Astrocyte of the spinal cord (primary cell): ENCODE data around the gene TRPM3.

Experiments
- DNase-seq: peaks from one replicate; pipeline ENCODE4 v3.0.0; 2011; ENCODE audit warnings: low read depth, low spot score
- H3K4me3 ChIP-seq: 2 replicates; pipeline ENCODE4 v1.5.1; 2011; ENCODE audit warnings: low read depth, mild to moderate bottlenecking, low read length, moderate library complexity
- in situ Hi-C: cut with HindIII; loops from 2 replicates; pipeline ENCODE4 v1.10.0; 2017; ENCODE audit warnings: low sequenced_read_pairs
- TF ChIP-seq, protein P1 (sequence below): IDR thresholded peaks from 2 replicates; pipeline ENCODE4 v1.5.1; 2012; ENCODE audit warnings: low read depth, mild to moderate bottlenecking, low read length, inconsistent platforms

TRPM3 gene

DNA sequence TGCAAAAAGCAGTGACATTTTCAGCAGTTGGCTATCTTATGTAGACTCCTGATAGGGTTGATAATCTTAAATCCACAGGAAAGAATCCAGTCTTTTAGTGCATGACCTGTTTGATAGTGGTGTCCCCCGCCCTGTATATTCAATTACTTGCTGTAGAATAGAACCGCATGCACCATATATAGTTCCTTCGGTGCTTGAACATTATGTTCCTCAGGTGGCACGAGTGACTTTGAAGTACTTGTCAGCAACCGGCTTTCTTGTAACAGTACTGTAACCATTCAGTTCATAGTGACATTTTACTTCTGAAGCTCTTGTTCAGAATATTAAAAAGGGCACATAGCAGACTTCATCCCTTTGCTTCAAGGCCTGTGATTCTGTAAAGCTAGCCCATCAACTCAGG, 543.8 kb downstream of the TRPM3 start:
- in situ Hi-C loops, result no loop called here
- no peak overlapping the region for H3K4me3 ChIP-seq
- DNase-seq, result no peak
- TF ChIP-seq, protein P1, sequence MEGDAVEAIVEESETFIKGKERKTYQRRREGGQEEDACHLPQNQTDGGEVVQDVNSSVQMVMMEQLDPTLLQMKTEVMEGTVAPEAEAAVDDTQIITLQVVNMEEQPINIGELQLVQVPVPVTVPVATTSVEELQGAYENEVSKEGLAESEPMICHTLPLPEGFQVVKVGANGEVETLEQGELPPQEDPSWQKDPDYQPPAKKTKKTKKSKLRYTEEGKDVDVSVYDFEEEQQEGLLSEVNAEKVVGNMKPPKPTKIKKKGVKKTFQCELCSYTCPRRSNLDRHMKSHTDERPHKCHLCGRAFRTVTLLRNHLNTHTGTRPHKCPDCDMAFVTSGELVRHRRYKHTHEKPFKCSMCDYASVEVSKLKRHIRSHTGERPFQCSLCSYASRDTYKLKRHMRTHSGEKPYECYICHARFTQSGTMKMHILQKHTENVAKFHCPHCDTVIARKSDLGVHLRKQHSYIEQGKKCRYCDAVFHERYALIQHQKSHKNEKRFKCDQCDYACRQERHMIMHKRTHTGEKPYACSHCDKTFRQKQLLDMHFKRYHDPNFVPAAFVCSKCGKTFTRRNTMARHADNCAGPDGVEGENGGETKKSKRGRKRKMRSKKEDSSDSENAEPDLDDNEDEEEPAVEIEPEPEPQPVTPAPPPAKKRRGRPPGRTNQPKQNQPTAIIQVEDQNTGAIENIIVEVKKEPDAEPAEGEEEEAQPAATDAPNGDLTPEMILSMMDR, result no peak

DNA sequence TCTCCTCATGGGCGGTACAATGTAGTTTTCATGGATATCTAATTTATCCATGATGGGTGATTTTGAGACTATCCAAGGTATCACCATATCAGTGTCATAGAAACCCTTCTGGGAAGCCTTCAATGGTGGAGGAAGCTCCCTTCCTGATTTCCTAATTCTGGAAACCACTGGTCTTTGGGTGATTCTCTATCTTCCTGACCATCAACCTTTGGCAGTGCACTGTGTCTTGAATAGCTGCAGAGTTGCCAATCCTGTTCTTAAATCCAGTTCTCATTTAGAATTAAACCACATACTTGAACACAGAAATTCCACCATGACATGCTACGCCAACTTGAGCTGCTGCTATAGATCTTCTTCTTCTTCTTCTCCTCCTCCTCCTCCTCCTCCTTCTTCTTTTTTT, 545.3 kb downstream of the TRPM3 start:
- TF ChIP-seq, protein P1, result no peak
- in situ Hi-C loops, result no loop called here
- no peak overlapping the region for H3K4me3 ChIP-seq
- DNase-seq, result no peak

DNA sequence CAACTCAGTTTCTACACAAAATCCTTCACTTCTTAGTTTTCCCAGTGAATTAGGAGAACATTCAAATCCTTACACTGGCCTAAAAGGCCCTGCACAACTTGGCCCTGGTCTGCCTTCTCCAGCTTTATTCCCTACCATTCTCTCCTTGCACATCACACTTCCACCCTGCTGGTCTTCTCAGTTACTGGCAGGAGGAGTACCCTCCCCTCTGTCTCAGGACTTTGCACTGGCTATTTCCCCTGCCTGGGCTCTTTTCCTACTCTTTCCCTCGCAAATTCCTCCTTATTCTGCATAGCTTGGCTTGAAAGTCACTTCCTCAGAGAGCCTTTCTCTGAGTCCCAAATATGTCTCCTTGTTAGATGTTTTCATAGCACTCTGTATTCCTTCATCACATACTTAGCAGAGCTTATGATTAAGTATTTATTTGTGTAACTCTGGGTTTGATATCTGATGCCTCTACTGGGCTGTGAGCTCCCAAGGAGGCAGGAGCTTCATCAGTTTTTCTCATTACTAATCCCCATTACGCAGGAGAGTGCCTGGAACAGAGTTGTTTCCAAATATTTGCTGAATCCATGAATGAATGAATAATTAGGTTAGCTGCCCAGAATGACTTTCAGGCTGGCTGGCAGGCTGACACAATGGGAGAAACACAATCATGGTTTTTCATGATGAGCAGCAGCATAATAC, 547.1 kb downstream of the TRPM3 start:
- H3K4me3 ChIP-seq, result no peak overlapping the region
- in situ Hi-C loops, result no loop called here
- peak; percentile 79 for DNase-seq
- TF ChIP-seq, protein P1, result no peak

DNA sequence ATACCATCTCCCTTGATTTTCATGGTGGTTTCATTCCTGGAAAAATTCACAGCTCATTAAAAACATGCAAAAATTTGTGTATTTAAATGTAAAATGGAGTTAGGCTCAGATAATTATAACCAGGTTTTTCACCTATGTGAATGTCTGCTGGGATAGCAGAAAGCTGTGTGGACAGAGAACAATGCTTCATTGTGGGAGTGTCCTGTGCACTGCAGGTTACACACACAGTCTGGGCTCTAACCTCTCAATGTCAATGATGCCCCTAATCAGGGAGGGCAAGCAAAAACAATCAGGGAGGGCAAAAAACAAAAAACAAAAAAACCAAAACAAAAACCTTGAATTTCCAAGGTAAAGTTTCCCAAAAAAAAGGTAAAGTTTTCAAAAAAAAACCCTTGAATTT, 548.1 kb downstream of the TRPM3 start:
- no peak overlapping the region for H3K4me3 ChIP-seq
- TF ChIP-seq, protein P1, result no peak
- in situ Hi-C loops, result no loop called here
- no peak for DNase-seq

DNA sequence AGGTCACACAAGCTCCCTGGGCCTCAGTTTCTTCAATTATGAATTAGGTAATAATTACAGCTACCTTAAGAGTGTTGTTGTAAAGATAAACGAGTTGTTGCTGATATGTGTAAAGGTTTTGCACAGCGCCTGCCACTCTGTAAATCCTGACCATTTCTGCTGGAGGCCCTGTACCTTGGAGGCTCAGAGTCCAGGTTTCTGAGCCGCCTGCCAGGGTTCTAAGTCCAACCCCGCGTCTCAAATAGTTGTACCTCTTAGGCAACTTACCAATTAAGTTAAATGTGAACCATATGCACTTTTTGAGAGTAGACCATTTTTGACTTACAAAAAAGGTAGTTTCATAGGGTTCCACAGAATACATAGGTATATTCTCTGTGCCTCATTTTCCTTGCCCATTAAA, 550.2 kb downstream of the TRPM3 start:
- no peak overlapping the region for H3K4me3 ChIP-seq
- DNase-seq, result no peak
- in situ Hi-C loops, result no loop called here
- TF ChIP-seq, protein P1, result no peak

DNA sequence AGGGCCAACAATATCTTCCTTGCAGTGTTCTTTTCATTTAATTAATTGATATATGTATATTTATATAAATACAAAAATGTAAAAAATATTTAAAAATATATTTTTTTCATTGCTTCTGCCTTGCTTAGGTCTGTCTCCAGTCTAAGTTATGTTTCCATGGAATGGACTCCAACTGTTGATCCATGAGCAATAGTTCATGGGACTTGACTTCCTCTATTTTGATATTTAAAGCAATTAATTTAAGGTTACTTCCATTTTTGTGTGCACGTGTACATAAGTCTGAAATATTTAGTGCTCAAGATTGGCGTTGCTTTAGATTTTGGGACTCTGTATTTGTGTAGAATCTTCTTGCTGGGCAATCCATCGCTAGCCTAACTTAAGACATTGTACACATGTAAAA, 551.6 kb downstream of the TRPM3 start:
- TF ChIP-seq, protein P1, result no peak
- no peak for DNase-seq
- in situ Hi-C loops, result no loop called here
- no peak overlapping the region for H3K4me3 ChIP-seq
